HFF-Myc (cell line): ENCODE data around the gene RELT.

Source experiments
- DNase-seq: peaks from one replicate; pipeline ENCODE4 v3.0.0-alpha.2; 2011; ENCODE audit warnings: low read depth; ENCODE audit errors: extremely low read depth
- H3K4me3 ChIP-seq: replicated peaks from 2 replicates; pipeline ENCODE4 v1.5.1; 2011; ENCODE audit warnings: low read depth, mild to moderate bottlenecking, control low read depth, low read length
- CTCF ChIP-seq: IDR thresholded peaks from 2 replicates; pipeline ENCODE4 v1.5.1; 2012; ENCODE audit warnings: mild to moderate bottlenecking, low read depth, low read length, control low read depth; ENCODE audit errors: missing control alignments

Gene RELT

GRCh38 chr11:73356979-73357860 lies 19.0 kb upstream of the RELT start:
- no peak for DNase-seq
- no peak for TF ChIP-seq CTCF
- H3K4me3 ChIP-seq = no peak overlapping the region

- no peak for TF ChIP-seq CTCF
- DNase-seq = no peak
- no peak overlapping the region for H3K4me3 ChIP-seq
Measured at GRCh38 chr11:73358071-73358470, 18.1 kb upstream of the RELT start.

GRCh38 chr11:73359341-73359740 lies 16.9 kb upstream of the RELT start:
- no peak for TF ChIP-seq CTCF
- DNase-seq = no peak
- H3K4me3 ChIP-seq = no peak overlapping the region

GRCh38 chr11:73359930-73360742 lies 16.1 kb upstream of the RELT start:
- TF ChIP-seq CTCF = peak; percentile 71
- no peak overlapping the region for H3K4me3 ChIP-seq
- DNase-seq = peak; percentile 39

GRCh38 chr11:73360743-73361369 lies 15.3 kb upstream of the RELT start:
- TF ChIP-seq CTCF = no peak
- DNase-seq = no peak

GRCh38 chr11:73361953-73362776 lies 14.0 kb upstream of the RELT start:
- H3K4me3 ChIP-seq = no peak overlapping the region
- DNase-seq = no peak
- no peak for TF ChIP-seq CTCF

More at GRCh38 chr11:73360743-73361369, 15.3 kb upstream of the RELT start:
- H3K4me3 ChIP-seq = no peak overlapping the region
